NCI-H1417 (cell line): ENCODE results near the gene CHRD.

Experiments
- DNase-seq, 3 experiments: peaks; one replicate each; lab custom pipeline; 2025; lab: John Stamatoyannopoulos, UW

Gene CHRD

DNA sequence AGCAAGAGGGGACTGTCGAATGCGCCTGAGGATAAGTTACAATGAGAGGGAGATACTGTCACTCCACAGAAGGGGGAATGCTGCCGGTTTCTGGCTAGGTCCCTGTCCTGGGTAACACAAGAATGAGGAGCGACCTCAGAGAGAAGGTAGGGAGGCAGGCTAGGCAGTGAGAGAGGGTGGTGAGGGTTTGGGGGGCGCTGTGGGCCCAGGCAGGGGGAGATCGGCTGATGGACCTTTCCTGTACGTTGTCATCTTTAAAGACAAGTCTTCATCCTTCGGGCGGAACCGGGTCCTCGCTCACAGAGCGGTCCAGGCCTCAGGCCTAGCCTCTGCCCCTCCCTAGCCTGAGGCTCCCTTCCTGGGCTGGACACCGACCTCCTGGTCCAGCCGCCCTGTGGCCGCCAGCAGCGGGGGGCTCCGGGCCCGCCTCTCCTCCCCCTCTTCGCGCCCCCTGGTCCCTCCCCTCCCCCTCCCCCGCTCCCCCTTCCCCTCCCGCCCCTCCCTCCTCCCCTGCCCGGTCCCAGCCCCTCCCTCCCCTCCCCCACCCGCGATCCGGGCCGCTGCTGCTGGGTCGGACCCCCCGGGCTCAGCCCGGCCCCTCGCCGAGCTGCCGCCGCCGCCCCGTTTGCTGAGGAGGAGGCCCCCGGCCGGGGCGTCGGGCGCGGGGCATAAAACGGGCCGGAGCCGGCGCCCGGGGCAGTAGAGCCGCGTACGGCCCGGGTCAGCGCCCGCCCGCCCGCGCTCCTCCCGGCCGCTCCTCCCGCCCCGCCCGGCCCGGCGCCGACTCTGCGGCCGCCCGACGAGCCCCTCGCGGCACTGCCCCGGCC is at the start of gene CHRD:
CHRD (plus strand) TSS at position 697 of the 827 bp plus-strand sequence. CDS start 265 bp downstream, outside the sequence.
- no peak for DNase-seq

DNA sequence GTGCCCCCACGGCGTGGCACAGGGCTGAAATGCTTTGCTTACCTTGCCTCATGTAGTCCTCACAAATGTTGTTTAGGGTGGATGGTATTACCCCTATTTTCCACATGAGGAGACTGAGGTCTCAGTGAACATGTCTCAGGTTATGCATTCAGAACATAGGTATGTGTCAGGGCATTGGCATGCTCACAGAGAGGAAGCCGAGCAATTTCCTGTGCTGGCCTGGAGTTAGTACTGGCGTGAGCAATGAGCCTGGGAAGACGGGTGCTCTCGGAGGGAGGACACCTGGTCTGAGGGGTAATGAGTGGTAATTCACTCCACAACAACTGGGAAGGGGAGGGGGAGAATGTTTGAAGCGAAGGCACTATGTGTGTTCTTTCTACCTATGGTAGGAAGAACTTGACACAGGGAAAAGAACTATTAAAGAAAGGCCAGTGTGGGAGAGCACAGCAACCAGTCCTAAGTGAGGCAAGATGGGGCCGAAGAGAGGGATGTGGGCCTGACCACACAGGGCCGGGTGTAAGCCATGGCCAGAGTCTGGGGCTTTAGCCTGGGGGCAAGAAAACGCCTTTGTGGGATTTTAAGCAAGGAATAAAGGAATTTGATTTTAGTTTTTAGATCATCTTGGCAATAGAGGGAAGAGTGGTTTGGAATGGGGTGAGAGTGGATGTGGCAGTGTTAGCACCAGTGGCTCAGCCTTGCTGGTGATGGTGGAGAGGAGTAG is 47.3 kb upstream of the CHRD start:
- DNase-seq: no peak

DNA sequence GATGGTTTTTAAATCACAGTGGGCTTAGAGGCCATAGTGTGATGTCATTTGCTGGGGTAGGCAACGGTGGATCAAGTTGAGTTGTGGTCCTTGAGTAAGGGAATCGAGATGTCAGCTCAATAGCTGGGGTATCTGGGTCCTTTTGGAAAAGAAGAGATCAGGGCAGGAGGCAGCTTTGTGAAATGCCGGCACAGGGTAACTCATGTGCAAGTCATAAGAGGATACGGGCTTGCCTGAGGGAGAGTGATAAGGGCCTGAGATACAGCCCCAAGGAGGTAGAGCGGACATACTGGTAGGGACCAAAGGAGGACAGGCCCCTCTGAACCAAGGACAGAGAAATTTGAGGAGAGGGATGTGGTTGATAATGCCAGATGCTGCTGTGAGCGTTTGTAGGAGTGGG is 46.7 kb upstream of the CHRD start:
- DNase-seq: no peak

DNA sequence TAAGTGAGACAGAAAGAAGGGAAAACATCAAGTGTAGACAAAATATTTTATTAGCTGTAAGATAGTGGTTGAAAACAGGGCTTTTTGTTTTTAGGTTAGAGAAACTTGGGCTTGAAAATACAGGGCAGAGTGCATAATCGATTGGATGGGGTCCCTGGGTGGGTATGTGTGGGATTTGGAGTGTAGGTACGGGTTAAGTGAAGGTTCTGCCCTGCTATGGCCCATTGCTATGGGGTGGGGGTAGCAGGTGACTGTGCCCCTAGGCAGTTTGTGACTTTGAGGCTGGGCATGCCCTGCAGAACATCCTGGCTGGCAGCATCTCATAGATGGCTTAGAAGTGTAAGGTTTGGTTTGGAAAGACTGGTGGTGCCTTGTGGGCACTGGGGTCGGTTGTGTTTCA is 46.2 kb upstream of the CHRD start:
- DNase-seq: no peak

DNA sequence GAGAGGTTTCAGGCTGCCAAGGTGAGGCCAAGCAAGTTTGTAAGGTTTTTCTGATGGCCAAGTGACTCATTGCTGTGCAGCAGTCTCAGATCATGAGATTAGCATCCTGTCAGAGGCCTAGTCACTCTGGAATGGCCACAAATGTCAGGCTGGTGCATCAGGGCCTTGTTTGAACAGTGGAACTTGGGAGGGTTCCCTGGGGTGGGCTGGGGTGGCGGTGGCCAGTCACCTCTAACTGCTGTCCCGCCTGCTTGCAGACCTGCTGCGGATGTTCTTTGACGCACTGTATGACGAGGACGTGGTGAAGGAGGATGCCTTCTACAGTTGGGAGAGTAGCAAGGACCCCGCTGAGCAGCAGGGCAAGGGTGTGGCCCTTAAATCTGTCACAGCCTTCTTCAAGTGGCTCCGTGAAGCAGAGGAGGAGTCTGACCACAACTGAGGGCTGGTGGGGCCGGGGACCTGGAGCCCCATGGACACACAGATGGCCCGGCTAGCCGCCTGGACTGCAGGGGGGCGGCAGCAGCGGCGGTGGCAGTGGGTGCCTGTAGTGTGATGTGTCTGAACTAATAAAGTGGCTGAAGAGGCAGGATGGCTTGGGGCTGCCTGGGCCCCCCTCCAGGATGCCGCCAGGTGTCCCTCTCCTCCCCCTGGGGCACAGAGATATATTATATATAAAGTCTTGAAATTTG is 45.2 kb upstream of the CHRD start:
- peak in 1 of 3 experiments; percentile 48 for DNase-seq

DNA sequence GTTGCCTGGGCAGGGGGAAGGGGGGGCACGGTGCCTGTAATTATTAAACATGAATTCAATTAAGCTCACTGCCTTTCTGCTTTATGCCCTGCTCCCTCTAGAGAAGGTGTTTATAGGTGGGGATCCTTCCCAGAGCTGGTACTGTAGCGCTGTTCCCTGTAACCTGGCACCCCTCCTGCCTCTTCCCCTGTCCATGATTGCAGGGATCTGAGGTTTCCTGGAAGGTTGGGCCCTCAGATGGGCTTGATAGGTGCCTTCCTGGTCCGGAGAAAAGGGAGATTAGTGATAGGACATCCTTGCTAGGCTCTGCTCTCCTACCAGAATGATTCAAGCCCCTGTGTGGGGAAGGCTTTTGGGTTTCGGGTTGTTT is 44.6 kb upstream of the CHRD start:
- no peak for DNase-seq

DNA sequence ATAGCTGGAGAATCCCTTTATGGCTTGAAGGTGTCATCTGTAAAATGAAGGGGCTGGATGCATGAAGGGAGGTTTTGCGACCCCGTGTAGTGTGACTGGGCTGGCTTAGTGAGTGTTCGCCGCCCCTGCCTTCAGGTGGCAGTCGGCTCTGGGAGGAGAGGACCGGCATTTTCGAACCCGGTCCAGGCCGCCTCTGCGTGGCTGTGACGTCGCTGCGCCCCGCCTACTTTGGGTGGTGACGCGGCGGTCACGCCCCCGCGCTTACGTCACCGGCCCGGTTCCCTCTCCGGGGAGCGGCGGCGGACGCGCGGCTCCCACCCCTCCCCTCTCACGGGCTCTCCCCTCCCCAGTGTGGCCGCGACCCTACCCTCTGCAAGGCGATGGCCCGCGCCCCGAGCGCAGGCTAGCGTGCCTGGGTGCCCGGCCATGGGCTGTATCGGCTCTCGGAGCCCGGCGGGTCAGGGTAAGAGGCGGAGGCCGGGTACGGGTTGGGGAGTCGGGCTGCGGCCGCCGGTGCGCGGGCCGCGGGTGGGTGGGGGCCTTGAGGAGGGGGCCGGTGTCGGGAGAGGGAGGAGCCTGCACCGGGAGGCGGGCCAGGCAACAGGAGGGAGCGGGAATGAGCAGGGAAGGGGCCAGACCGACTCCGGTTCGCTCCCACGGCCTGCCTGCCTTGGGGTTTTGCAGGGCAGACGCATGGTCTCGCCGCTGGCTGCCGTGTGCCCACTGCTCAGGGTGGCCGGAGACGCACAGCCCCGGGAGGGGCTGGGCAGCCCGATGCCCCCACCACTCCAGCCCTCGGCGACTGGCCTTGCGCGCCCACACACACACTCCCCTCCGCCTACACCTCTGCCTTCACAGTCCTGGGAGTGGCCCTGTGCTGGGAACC is 44.0 kb upstream of the CHRD start:
- peak; percentile 72 to 90 (median 88) for DNase-seq

DNA sequence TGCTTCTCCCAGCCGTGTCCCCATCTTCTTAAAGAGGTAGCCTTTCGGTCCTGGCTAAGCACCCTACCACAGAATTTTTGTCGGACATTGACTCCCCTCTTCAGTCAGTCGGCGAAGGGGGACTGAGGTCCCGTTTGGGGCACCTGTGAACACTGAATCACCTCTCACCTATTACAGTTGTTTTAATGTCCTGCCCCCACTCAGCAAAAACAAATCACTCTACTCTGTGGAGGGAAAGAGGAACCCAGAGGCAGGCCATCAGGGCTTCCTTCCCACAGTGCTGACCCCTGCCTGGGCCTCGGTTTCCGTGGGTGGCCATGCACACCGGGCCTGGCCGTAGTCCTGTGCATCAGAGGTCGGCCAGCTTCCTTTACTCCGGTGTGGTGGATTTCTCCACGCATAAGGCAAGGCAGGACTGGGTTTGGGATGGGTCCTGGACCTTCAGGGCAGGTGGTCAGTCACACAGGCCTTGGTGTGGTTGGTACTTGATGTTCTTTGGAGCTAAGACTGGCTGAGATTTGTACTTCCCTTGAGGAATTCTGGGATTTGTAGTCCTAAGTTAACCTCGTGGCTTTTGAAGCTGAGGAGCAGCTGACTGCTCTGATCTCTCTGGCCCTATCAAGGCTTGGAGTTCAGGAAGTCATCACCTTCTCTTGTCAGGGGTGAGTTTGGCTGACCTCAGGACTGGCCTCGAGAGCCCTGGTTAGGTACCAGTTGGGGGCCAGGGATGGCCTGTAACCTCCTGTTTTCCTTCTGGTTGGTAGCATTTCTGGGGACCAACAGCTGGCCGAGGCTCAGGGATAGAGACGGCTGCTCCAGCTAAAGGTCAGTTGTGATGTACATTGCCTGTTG is 43.1 kb upstream of the CHRD start:
- DNase-seq: peak in 2 of 3 experiments; percentile 43 to 68

DNA sequence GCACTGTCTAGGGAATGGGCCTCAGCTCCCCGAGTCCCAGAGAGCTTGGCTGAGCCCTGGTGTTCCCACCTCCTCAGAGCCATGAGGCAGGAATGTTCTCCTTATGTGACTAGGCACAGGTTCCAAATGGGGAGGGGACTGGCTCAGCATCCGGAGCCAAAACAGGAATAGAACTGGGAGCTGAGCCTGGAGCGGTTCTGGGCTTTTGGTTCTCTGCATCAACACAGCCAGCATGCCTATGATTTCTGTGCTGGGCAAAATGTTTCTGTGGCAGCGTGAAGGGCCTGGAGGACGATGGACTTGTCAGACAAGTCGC is 42.5 kb upstream of the CHRD start, which contains the start of gene FAM131A:
FAM131A (plus strand) TSS at position 202 of the 316 bp plus-strand sequence; CDS start at position 233, 31 bp downstream.
- peak in 1 of 3 experiments; percentile 27 for DNase-seq

DNA sequence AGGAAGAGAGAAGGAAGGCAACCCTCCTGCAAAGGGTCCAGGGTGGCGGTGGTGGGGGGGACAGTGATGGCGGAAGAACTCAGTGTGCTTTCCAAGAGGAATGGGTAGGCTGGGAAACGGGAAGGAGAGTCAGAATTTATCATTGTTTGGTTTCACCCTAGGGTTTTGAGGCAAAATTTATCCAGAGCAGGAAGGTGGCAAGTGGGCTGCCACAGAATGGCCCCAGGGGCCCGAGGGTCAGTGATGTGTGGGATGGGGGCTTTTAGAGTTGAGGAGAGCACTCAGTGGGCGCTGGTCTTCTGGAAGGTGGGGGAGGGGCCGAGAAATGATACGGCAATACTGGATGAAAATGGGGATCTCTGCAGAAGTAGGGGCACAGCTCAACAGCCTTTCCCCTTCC is 41.9 kb upstream of the CHRD start:
- DNase-seq: no peak

DNA sequence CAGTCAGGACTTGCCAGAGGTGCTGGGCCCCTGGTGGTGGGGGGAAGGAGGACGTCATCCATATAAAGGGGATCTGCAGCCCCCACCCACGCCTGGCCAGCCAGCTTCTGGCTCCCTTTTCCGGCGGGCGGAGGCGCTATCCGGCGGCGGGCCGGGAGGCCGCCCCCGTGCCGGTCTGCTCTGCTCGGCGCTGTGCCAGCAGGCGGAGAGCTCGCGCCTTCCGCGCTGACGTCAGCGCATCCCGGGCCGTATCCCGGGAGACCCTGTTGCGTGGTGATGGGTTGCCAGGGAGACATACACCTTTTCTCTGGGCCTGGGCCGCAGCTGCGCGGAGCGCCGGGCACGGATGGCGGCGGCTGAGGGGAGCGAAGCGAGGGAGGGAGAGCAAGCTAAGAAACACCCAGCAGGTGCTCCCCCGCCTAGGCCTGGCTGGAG is 41.3 kb upstream of the CHRD start:
- DNase-seq: peak; percentile 92 to 99 (median 98)

DNA sequence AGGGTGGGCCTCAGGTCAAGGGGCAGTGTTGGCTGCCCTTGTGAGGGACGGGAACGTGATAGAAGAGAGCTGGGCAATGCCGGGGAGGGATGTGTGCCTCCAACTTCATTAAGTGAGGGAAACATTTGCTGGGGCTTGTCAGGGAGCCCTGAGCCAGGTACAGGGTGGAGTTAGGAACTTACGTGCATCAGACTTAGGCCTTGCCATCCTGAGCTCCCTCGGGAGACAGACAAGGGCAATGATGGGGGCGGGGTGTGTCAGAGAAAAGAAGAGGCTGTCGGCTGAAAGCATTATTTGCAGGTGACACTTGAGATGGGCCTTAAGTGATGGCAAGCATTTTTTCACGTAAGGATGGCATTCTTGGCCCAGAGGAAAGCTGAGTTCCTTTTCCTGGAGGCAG is 40.9 kb upstream of the CHRD start:
- peak in 2 of 3 experiments; percentile 78 to 93 for DNase-seq

DNA sequence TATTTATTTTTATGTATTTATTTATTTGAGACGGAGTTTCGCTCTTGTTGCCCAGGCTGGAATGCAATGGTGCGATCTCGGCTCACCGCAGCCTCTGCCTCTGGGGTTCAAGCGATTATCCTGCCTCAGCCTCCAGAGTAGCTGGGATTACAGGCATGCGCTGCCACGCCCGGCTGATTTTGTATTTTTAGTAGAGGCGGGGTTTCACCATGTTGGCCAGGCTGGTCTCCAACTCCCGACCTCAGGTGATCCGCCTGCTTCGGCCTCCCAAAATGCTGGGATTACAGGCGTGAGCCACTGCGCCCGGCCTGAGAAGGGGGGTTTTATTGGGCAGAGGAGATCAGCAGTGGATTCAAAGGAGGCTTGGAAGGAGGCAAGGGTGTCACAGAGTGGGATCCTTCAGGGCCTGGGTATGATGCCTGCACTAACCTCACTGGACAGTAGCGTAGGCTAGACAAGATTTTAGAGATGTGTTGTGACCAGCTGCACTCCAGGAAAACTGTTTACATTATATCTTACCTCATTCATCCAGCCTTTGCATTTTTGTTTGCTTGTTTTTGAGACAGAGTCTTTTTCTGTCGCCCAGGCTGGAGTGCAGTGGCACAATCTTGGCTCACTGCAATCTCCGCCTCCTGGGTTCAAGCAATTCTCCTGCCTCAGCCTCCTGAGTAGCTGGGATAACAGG is 40.3 kb upstream of the CHRD start:
- peak in 2 of 3 experiments; percentile 19 to 47 for DNase-seq

DNA sequence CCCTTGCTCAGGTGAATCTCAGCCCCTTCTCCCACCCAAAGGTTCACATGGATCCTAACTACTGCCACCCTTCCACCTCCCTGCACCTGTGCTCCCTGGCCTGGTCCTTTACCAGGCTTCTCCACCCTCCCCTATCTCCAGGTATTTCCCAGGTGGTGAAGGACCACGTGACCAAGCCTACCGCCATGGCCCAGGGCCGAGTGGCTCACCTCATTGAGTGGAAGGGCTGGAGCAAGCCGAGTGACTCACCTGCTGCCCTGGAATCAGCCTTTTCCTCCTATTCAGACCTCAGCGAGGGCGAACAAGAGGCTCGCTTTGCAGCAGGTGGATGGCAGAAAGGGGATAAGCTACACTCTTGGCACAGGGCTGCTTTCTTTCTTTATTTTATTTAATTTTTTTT is 37.9 kb upstream of the CHRD start:
- peak in 1 of 3 experiments; percentile 61 for DNase-seq

DNA sequence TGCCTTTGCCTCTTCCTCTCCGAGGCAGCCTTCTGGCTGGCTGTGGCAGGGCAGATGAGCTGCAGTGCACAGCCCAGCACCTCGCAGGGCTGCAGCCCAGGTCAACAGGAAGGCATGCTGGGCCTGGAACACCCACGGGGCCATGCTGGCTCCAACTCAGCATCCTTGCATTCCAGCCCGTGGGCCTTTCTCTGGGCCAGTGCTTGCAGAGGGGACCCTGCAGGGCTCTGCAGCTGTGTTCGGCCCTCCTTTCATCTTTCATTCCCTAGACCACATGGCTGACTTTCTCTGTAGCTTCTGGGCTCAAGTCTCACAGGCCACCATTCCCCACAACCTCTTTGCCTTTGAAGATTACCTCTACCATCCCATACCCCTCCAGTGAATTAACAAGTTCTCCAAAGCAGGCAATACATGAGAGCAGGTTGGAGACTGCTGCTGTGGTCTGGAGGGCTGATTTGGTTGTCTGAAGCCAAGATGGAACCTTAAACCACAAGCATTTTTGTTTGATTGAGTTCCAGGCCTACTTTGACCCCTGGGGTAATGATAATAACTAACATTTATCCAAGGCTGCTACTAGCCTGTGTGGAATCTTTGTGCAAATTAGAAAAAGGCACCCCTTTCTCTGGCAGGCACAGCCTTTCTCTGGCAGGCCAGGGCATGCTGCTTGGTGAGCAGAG is 36.5 kb upstream of the CHRD start:
- DNase-seq: no peak

DNA sequence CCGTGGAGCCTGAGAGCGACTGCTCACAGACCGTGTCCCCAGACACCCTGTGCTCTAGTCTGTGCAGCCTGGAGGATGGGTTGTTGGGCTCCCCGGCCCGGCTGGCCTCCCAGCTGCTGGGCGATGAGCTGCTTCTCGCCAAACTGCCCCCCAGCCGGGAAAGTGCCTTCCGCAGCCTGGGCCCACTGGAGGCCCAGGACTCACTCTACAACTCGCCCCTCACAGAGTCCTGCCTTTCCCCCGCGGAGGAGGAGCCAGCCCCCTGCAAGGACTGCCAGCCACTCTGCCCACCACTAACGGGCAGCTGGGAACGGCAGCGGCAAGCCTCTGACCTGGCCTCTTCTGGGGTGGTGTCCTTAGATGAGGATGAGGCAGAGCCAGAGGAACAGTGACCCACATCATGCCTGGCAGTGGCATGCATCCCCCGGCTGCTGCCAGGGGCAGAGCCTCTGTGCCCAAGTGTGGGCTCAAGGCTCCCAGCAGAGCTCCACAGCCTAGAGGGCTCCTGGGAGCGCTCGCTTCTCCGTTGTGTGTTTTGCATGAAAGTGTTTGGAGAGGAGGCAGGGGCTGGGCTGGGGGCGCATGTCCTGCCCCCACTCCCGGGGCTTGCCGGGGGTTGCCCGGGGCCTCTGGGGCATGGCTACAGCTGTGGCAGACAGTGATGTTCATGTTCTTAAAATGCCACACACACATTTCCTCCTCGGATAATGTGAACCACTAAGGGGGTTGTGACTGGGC is 35.1 kb upstream of the CHRD start:
- no peak for DNase-seq

DNA sequence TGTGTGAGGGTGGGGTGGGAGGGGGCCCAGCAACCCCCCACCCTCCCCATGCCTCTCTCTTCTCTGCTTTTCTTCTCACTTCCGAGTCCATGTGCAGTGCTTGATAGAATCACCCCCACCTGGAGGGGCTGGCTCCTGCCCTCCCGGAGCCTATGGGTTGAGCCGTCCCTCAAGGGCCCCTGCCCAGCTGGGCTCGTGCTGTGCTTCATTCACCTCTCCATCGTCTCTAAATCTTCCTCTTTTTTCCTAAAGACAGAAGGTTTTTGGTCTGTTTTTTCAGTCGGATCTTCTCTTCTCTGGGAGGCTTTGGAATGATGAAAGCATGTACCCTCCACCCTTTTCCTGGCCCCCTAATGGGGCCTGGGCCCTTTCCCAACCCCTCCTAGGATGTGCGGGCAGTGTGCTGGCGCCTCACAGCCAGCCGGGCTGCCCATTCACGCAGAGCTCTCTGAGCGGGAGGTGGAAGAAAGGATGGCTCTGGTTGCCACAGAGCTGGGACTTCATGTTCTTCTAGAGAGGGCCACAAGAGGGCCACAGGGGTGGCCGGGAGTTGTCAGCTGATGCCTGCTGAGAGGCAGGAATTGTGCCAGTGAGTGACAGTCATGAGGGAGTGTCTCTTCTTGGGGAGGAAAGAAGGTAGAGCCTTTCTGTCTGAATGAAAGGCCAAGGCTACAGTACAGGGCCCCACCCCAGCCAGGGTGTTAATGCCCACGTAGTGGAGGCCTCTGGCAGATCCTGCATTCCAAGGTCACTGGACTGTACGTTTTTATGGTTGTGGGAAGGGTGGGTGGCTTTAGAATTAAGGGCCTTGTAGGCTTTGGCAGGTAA is 34.3 kb upstream of the CHRD start:
- peak; percentile 25 to 66 (median 64) for DNase-seq
